Cardiac muscle cell (in vitro differentiated cells and primary cell): Measurements from ENCODE around the gene RSPRY1. TPM values are rescaled to one million over a fixed set of nuclear protein-coding genes. Genes with fewer than 3 reads are reported as not detected.
A peak's percentile ranks its signal among the peaks of the same experiment; 100 is the strongest.
"Not testable (repeated sequence)": the region's sequence is repeated elsewhere in the genome, so short reads cannot be mapped to it uniquely, and the experiment has no call there.

Experiments used
- DNase-seq, 2 donors: peaks; one replicate each; pipeline versions ENCODE4 v3.0.0 to v3.0.0-alpha.2; 2010 to 2017; ENCODE audit warnings: low read depth in 1 of 2, low spot score in 1 of 2
- H3K27ac ChIP-seq: fragments of 200-600 bp; sonication (generic); 2 replicates; pipeline ENCODE4 v1.5.1; 2016
- H3K27me3 ChIP-seq: fragments of 200-600 bp; sonication (generic); 2 replicates; pipeline ENCODE4 v1.6.0; 2016; ENCODE audit warnings: control low read depth
- H3K36me3 ChIP-seq: fragments of 200-600 bp; sonication (generic); 2 replicates; pipeline ENCODE4 v1.5.1; 2016; ENCODE audit warnings: control low read depth
- H3K4me1 ChIP-seq: fragments of 200-600 bp; sonication (generic); 2 replicates; pipeline ENCODE4 v1.8.1; 2017; ENCODE audit warnings: low read depth, mild to moderate bottlenecking, mixed run types
- H3K4me3 ChIP-seq: fragments of 200-600 bp; sonication (generic); 2 replicates; pipeline ENCODE4 v1.5.1; 2016; ENCODE audit warnings: mild to moderate bottlenecking
- H3K9me3 ChIP-seq: fragments of 200-600 bp; sonication (generic); 2 replicates; pipeline ENCODE4 v1.5.1; 2017; ENCODE audit warnings: low read depth, mild to moderate bottlenecking, control low read depth
- CTCF ChIP-seq: IDR thresholded peaks from 2 replicates; pipeline ENCODE4 v1.5.1; 2012; ENCODE audit warnings: low read depth, mild to moderate bottlenecking, low read length
- polyA plus RNA-seq: library from polyadenylated mRNA; unstranded; fragments of >200 nt; fragmentation: Nextera tagmentation; extraction: Ambion mirVana; gene quantifications from 2 replicates; pipeline ENCODE4 v1.2.1, GENCODE V29; 2016
- total RNA-seq: library from RNA; depleted of rRNA; stranded (reverse); fragments of >200 nt; gene quantifications from 2 replicates; pipeline ENCODE4 v1.2.3, GENCODE V29; 2016

The RSPRY1 gene
- total and polyA plus RNA-seq, 2 experiments from 2014 or later = 30.3 to 33.2 TPM

DNA sequence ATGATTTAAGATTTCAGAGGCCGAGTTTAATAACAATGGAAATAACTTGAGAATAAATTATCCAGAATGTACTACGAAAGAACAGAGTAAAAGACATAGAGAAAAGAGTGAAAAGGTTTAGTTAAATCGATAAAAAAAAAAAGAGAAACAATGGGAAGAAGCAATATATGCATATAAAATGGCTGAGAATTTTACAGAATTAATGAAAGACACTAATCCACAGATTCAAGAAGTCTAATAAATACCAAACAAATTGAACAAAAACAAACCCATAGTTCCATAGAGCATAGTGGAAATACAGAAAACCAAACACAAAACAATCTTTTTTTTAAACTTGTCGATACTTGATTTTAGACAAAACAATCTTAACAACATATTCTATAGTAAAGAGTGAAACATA is 2.0 kb upstream of the RSPRY1 start:
- Histone ChIP-seq H3K9me3 (no peaks in the 10 kb centered on the region), H3K4me3 (no peak overlapping the region), H3K27ac (no peak overlapping the region), H3K27me3 (no peaks in the 10 kb centered on the region), H3K4me1 (peaks cover 19% of the 10 kb centered on the region), H3K36me3 (no peaks in the 10 kb centered on the region)
- DNase-seq = no peak
- no peak for TF ChIP-seq CTCF

DNA sequence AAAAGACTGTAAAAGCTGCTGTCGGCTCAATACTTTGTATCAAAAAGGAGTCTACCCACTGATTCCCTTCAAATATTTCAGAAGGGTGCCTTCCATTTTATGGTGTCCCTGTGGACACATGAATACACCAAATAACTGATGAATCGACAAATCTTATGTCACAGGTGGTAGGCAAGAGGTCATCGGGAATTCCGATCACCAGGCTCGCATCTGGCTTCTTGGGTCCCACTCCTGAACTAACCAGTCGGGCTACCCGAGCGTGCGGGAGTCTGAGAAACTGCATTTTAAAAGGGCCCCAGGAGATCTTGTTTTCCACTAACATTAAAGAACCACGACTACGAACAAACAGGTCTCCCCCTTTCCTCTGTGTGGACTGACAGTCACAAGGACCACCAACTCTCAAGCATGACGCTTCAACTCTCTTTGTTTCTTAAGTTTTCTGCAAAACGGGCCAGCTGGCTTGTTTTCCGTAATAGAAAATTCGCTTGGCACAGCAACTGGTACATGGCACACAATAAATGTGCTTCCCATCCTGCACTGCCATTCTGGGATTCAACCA is 1.2 kb upstream of the RSPRY1 start:
- Histone ChIP-seq H3K4me3 (peak overlapping the region; percentile 91), H3K9me3 (no peaks in the 10 kb centered on the region)
- DNase-seq = no peak

DNA sequence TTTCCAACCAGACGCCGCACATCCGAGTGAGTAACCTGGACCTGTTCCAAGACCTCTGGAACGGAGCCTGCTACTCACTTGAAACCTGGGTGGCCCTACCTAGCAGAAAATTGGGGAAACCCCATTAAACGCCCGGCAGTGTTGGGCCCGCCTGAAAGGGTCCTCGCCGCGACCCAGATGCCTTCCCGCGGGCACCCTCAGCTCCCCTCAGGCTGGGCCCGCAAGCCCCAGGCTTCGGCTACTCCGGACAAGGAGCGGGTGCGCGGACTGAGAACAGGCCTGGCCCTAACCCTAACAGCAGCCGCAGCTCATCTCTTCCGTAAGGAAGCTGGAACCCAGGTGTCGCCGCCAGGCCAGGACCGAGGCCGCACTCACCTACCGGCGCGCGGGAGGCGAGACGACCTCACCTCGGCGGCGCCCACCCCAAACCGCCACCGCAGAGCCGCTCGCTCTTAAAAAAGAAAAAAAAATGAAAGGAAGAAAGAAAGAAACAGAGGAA is 634 bp upstream of the RSPRY1 start:
- peak; percentile 45 to 68 for DNase-seq
- no peaks in the 10 kb centered on the region for H3K9me3 ChIP-seq
- H3K27ac ChIP-seq = peak overlapping the region; percentile 73
- H3K4me1 ChIP-seq = peaks cover 19% of the 10 kb centered on the region
- TF ChIP-seq CTCF = no peak
- H3K36me3 ChIP-seq = no peaks in the 10 kb centered on the region
- no peaks in the 10 kb centered on the region for H3K27me3 ChIP-seq
- peak overlapping the region; percentile 91 for H3K4me3 ChIP-seq

More for the DNA sequence above, 1.2 kb upstream of the RSPRY1 start:
- Histone ChIP-seq H3K36me3 (no peaks in the 10 kb centered on the region), H3K27me3 (no peaks in the 10 kb centered on the region), H3K27ac (peak overlapping the region; percentile 73), H3K4me1 (peaks cover 19% of the 10 kb centered on the region)
- no peak for TF ChIP-seq CTCF

DNA sequence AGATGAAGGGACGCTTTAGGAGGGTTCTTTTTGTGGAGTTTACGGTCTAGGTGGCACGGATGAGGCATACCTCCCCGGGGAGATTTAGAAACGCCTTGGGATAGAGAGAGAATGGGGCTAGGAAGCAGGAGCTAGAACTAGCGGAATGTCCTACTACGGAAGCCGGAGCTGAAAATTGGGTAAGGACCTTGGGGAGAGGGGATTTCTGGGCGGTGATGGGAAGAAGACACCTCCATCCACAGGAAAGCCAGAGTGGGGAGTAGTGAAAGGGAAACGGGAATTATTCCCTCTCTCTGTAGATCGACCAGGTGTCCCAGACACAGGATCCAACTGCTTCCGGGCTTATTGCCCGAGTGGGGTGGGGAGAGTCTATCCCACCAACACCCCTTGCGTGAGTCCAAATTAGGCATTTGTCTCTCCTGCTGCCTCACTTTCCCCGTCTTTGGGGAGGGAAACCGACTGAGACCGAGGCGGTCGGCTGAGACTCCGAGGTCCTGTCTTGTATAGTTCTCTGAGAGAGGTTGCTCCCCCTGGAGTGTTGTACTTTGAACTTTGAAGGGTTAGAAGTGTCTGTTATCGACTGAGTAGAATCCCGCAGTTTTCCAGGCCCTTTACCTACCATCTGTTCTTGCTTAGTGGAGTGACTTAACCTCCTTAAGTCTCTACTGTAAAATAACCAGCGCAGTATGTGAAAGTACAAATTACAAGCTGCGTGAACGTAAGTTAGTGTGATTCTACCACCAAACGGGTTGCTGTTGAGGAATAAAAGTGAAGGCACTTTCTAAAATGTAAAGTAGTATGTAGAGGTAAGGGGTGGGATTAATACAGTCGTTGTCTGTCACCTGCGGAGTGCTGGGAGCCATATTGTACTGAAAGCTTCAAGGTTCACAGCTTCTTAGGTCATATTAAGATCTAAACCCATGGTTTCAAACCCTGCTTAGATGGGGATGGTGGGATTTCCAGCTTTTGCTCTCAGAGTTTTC is 1.0 kb downstream of the RSPRY1 start:
- Histone ChIP-seq H3K27me3 (no peaks in the 10 kb centered on the region), H3K9me3 (no peaks in the 10 kb centered on the region), H3K27ac (peak overlapping the region; percentile 89), H3K4me1 (peaks cover 25% of the 10 kb centered on the region), H3K4me3 (peak overlapping the region; percentile 77), H3K36me3 (no peaks in the 10 kb centered on the region)
- TF ChIP-seq CTCF = no peak
- DNase-seq = peak; percentile 27 to 59

- Histone ChIP-seq H3K27ac (peak overlapping the region; percentile 89), H3K4me1 (peaks cover 25% of the 10 kb centered on the region)
Observed at GRCh38 chr16:57187902-57188710, 2.0 kb downstream of the RSPRY1 start.

More at GRCh38 chr16:57187902-57188710, 2.0 kb downstream of the RSPRY1 start:
- not testable (repeated sequence) for H3K9me3 ChIP-seq, H3K36me3 ChIP-seq, H3K27me3 ChIP-seq
- peak overlapping the region; percentile 77 for H3K4me3 ChIP-seq
- DNase-seq = peak in 1 of 2 donors; percentile 4
